Skeletal muscle satellite cell (primary cell): ENCODE results near the gene SHANK3.
"Not testable (repeated sequence)": the region's sequence is repeated elsewhere in the genome, so short reads cannot be mapped to it uniquely, and the experiment has no call there.

Experiments used
- H3K27me3 ChIP-seq: 2 replicates; pipeline ENCODE4 v1.7.0; 2013; ENCODE audit warnings: low read length; ENCODE audit not compliant: control insufficient read depth, insufficient read depth
- H3K36me3 ChIP-seq: 2 replicates; pipeline ENCODE4 v1.7.0; 2013; ENCODE audit warnings: mild to moderate bottlenecking, control low read depth, low read length; ENCODE audit not compliant: insufficient read depth
- H3K4me1 ChIP-seq: 2 replicates; pipeline ENCODE4 v1.7.0; 2013; ENCODE audit warnings: low read length; ENCODE audit not compliant: control insufficient read depth, insufficient read depth
- H3K4me2 ChIP-seq: 2 replicates; pipeline ENCODE4 v1.7.0; 2013; ENCODE audit warnings: mild to moderate bottlenecking, low read length
- H3K4me3 ChIP-seq: 2 replicates; pipeline ENCODE4 v1.7.0; 2013; ENCODE audit warnings: low read length
- H3K9ac ChIP-seq: 2 replicates; pipeline ENCODE4 v1.7.0; 2013; ENCODE audit warnings: mild to moderate bottlenecking, low read depth, low read length, moderate library complexity
- H3K9me3 ChIP-seq: replicated peaks from 2 replicates; pipeline ENCODE4 v1.7.0; 2013; ENCODE audit warnings: mild to moderate bottlenecking, control low read depth, low read length

The SHANK3 gene

DNA sequence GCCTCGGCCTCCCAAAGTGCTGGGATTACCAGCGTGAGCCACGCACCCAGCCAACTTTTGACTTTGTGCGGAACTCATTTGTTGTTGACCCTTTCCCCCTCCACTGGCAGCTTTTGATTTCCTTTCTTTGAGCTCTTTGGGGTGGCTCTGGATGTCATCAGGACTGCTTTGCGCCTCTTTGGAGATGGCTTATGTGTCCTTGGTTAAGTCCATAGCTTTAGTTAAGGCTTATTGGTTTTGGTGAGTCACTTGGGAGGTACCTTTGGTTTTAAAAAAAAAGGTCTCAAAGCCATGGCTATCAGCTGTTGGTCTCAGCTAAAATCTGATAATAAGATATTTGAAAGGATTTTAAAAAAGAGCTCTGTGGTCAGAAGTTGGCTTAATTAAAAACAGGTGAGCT lies 39.5 kb upstream of the SHANK3 start:
- Histone ChIP-seq H3K9ac (no peak overlapping the region), H3K4me1 (peaks cover 7% of the 10 kb centered on the region), H3K4me2 (no peak overlapping the region), H3K4me3 (no peak overlapping the region), H3K9me3 (no peaks in the 10 kb centered on the region), H3K36me3 (no peaks in the 10 kb centered on the region), H3K27me3 (peaks cover 3% of the 10 kb centered on the region)

DNA sequence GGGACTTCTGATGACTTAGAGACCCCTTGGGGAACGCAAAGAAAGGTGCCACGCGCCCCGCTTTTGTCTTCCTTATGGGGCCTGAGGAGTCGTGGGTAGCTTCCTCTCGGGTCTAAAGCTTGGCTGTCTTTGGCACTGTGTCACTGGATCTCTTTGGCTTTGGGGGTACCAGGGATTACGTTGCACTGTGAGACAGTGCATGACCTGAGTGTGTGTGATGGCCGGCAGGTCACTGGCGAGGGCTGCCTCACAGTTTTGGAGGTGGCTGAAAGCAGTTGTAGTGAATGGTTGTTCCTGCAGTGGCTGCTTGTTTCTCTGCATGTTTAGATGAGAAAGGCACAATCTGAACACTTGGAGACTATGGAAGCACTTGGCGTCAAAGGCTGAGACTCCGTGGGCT lies 38.9 kb upstream of the SHANK3 start:
- H3K36me3 ChIP-seq = no peaks in the 10 kb centered on the region
- no peak overlapping the region for H3K4me2 ChIP-seq
- no peaks in the 10 kb centered on the region for H3K9me3 ChIP-seq
- no peak overlapping the region for H3K9ac ChIP-seq
- H3K27me3 ChIP-seq = peaks cover 3% of the 10 kb centered on the region
- H3K4me1 ChIP-seq = peaks cover 1% of the 10 kb centered on the region
- no peak overlapping the region for H3K4me3 ChIP-seq

DNA sequence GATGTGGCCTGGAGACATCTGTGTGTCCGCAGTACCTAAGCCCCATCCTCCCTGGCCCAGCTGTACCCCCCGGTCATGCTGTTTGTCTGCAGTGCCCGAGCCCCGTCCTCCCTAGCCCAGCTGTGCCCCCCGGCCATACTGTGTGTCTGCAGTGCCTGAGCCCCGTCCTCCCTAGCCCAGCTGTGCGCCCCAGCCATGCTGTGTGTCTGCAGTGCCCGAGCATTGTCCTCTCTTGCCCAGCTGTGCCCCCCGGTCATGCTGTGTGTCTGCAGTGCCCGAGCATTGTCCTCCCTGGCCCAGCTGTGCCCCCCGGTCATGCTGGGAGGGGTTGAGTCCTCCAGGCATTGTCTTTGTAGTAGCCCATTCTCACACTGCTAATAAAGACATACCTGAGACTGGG lies 37.0 kb upstream of the SHANK3 start:
- no peak overlapping the region for H3K9ac ChIP-seq
- no peak overlapping the region for H3K4me2 ChIP-seq
- no peaks in the 10 kb centered on the region for H3K4me1 ChIP-seq
- peaks cover 3% of the 10 kb centered on the region for H3K27me3 ChIP-seq
- H3K9me3 ChIP-seq = no peaks in the 10 kb centered on the region
- no peak overlapping the region for H3K4me3 ChIP-seq
- no peaks in the 10 kb centered on the region for H3K36me3 ChIP-seq

DNA sequence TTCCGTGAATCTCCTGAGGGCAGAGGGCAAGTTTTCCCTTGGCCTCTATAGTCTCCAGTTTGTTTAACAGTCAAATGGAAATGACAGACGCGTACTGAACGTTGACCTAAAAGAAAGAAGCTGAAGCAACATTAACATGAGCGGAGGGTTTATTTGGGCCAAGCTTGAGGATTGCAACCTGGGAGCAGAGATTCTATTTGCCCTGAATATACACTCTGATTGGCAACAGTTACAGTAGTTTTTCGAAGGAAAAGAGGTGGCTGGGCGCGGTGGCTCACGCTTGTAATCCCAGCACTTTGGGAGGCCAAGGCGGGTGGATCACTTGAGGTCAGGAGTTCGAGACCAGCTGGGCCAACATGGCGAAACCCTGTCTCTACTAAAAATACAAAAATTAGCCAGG lies 32.3 kb upstream of the SHANK3 start:
- H3K4me2 ChIP-seq, H3K36me3 ChIP-seq, H3K9ac ChIP-seq, H3K9me3 ChIP-seq, H3K4me3 ChIP-seq: not testable (repeated sequence)
- Histone ChIP-seq H3K27me3 (peaks cover 26% of the 10 kb centered on the region), H3K4me1 (peaks cover 13% of the 10 kb centered on the region)

DNA sequence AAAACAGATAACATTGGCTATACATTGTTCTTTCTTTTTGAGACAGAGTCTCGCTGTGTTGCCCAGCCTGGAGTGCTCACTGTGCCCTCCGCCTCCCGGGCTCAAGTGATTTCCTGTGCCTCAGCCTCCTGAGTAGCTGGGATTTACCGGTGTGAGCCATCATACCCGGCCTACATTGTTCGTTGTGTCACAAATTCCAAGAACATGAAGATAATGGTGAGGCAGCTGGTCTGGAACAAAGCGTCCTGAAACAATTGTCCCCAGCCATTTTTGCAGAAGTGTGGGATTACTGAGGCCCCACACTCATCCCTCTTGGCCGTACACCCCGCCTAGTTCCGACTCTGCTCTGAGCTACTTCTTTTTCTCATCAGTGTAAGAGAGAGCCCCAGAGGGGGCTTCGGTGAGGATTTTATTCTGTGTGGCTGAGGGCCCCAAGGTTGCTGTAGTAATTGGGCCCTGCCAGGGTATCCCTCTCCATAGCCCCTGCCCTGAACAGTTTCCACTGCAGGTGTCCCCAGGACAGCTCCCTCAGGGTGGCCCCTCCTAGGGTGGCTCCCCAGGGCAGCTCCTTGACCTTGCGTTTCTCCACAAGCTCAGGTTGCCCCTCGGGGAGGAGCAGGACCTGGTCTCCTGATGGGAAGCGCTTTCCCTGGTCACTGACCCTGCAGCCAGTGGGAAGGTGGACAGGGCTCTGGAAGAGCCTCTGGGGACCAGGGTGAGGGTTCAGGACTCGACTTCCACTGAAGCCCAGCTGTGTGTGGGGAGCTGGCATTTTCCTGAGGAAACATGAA lies 31.6 kb upstream of the SHANK3 start:
- Histone ChIP-seq H3K27me3 (peaks cover 30% of the 10 kb centered on the region), H3K36me3 (no peaks in the 10 kb centered on the region), H3K9ac (no peak overlapping the region), H3K9me3 (no peaks in the 10 kb centered on the region), H3K4me3 (no peak overlapping the region), H3K4me1 (peaks cover 13% of the 10 kb centered on the region), H3K4me2 (peak overlapping the region; percentile 43)

DNA sequence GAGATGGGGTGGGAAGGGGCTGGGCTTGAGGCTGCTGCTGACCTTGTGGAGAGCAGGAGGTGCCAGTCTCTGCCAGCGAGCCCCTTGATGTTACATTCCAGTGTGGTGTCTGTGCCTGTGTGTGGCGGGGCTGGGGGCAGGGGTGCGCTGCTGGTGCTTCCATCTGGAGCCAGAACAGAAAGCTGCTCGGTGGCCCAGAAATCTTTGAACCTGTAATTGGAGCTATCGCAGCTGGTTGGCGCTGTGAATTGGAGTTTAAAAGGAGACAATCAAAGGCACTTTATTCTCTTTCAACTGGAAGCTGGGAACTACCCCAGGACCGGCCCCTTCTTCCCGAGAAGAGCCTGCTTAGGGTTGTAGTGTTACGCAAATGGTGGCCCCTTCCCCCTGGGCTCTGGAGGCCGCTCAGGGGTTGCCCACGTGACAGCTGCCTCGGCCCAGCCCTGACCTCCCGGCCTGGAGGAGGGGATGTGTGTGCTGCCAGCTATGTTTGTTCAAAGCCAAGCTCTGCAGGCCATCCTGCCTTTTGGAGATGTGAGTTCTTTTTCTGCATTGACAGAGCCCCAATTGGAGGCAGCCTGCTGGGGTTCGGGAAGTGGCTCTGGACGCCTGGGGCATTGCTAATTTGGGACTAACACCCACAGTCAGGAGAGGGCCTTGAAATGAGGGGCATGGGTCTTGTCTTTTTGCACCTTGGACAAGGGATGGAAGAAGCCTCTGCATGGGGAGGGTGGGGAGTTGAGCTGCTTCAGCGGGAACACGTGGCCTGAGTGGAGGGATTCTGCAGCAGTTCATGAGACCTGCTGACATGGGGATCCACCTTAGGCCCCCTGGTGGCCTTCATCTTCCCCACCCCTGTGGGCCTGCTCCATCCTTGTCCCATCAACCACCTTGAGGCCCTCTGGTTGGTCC lies 30.7 kb upstream of the SHANK3 start:
- Histone ChIP-seq H3K4me1 (peaks cover 13% of the 10 kb centered on the region), H3K9me3 (no peaks in the 10 kb centered on the region), H3K36me3 (no peaks in the 10 kb centered on the region), H3K4me3 (no peak overlapping the region), H3K4me2 (peak overlapping the region; percentile 43), H3K27me3 (peaks cover 30% of the 10 kb centered on the region), H3K9ac (no peak overlapping the region)

DNA sequence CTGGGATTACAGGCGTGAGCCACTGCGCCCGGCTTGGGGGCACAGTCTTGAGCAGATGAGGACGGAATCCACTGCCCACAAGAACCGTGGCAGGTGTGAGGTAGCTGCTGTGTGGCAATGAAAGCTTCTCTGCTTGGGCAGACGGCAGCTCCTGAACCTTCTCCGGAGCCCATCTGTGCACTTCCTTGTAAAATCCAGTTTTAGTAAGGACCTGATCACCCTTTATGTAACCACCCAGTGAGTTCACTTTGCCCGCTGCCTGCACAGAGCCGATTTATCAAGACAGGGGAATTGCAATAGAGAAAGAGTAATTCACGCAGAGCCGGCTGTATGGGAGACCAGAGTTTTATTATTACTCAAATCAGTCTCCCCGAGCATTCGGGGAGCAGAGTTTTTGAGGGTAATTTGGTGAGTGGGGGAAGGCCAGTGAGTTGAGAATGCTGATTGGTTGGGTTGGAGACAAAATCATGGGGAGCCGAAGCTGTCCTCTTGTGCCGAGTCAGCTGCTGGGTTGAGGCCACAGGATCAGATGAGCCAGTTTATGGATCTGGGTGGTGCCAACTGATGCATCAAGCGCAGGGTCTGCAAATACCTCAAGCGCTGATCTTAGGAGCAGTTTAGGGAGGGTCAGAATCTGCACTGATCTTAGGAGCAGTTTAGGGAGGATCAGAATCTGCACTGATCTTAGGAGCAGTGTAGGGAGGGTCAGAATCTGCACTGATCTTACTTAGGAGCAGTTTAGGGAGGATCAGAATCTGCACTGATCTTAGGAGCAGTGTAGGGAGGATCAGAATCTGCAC lies 29.4 kb upstream of the SHANK3 start:
- not testable (repeated sequence) for H3K9ac ChIP-seq, H3K4me2 ChIP-seq, H3K4me3 ChIP-seq, H3K36me3 ChIP-seq, H3K9me3 ChIP-seq
- H3K4me1 ChIP-seq = peaks cover 13% of the 10 kb centered on the region
- H3K27me3 ChIP-seq = peaks cover 30% of the 10 kb centered on the region

DNA sequence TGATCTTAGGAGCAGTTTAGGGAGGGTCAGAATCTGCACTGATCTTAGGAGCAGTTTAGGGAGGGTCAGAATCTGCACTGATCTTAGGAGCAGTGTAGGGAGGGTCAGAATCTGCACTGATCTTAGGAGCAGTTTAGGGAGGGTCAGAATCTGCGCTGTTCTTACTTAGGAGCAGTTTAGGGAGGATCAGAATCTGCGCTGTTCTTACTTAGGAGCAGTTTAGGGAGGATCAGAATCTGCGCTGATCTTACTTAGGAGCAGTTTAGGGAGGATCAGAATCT lies 28.9 kb upstream of the SHANK3 start:
- H3K4me3 ChIP-seq, H3K9ac ChIP-seq, H3K4me2 ChIP-seq, H3K9me3 ChIP-seq, H3K36me3 ChIP-seq: not testable (repeated sequence)
- Histone ChIP-seq H3K27me3 (peaks cover 30% of the 10 kb centered on the region), H3K4me1 (peaks cover 13% of the 10 kb centered on the region)

DNA sequence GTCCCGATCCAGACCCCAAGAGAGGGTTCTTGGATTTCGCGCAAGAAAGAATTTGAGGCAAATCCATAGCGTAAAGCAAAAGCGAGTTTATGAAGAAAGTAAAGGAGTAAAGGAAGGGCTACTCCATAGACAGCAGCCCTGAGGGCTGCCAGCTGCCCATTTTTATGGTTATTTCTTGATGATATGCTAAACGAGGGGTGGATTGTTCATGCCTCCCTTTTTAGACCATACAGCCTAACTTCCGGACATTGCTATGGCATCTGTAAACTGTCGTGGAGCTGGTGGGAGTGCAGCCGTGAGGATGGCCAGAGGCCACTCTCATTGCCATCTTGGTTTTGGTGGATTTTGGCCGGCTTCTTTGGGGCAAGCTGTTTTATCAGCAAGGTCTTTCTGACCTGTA lies 19.4 kb upstream of the SHANK3 start:
- H3K4me2 ChIP-seq = no peak overlapping the region
- H3K9me3 ChIP-seq = no peaks in the 10 kb centered on the region
- H3K27me3 ChIP-seq = no peaks in the 10 kb centered on the region
- no peaks in the 10 kb centered on the region for H3K36me3 ChIP-seq
- no peak overlapping the region for H3K4me3 ChIP-seq
- no peak overlapping the region for H3K9ac ChIP-seq
- peaks cover 18% of the 10 kb centered on the region for H3K4me1 ChIP-seq

GRCh38 chr22:50654664-50655063 lies 18.0 kb upstream of the SHANK3 start:
- H3K9me3 ChIP-seq, H3K9ac ChIP-seq, H3K4me3 ChIP-seq, H3K4me2 ChIP-seq, H3K27me3 ChIP-seq, H3K36me3 ChIP-seq: not testable (repeated sequence)
- H3K4me1 ChIP-seq = peaks cover 18% of the 10 kb centered on the region
